Measurements from ENCODE around the gene RHOT2. TPM values are rescaled to one million over a fixed set of nuclear protein-coding genes. Genes with fewer than 3 reads are reported as not detected.

The RHOT2 gene
- total RNA-seq, 1 experiment from 2014 or later: 143 TPM

DNA sequence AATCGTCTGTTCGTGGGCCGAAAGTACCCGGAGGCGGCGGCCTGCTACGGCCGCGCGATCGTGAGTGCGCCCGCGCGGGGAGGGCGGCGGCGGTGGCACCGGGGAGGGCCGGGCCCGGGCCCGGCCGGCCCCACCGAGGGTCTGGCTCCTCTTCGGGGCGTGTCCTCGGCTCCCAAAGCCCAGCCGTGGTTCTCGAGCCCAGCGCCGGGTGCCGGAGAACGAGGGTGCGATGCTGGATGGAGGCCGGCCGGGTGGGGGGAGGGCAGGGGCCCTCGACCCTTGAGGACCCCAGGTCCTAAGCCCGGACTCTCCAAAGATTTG, 12.7 kb downstream of the RHOT2 start:
- H2AFZ ChIP-seq: no peak overlapping the region
- H3K9me2 ChIP-seq (ENCODE audit: insufficient read depth): no peaks in the 10 kb centered on the region
- H3K4me3 ChIP-seq: peak overlapping the region; percentile 71
- BruUV-seq (replicated peaks): no TSS peak
- H3K4me2 ChIP-seq: peak overlapping the region; percentile 86
- no peaks in the 10 kb centered on the region for H3K9me3 ChIP-seq (ENCODE audit: insufficient read depth, low read depth)
- H4K20me1 ChIP-seq (ENCODE audit: insufficient read depth): peaks cover 30% of the 10 kb centered on the region
- peaks cover 40% of the 10 kb centered on the region; the same call in 1 of the 2 replicates for H3F3A ChIP-seq (ENCODE audit: insufficient read depth, low read depth)
- no peak overlapping the region; the same call in 1 of the 2 replicates for H3K27ac ChIP-seq
- peaks cover 33% of the 10 kb centered on the region for H3K4me1 ChIP-seq (replicated peaks; ENCODE audit: insufficient read depth)
- H3K27me3 ChIP-seq (ENCODE audit: insufficient read depth, low read depth): no peaks in the 10 kb centered on the region
- POLR2A ChIA-PET (ENCODE audit: unreplicated experiment): interaction anchor here (1.1 kb wide), 2 partner anchors 32 to 108 kb away, joined by 3 to 5 read pairs; partner anchors contain the start of genes CHTF18 and WDR90
- peaks cover 33% of the 10 kb centered on the region for H3K79me2 ChIP-seq (ENCODE audit: low read depth)
- CTCF ChIA-PET: interaction anchor here (0.6 kb wide), 1 partner anchor 40 kb away, joined by 4 read pairs; no protein-coding TSS in a partner anchor
- TF ChIP-seq EZH2 (IDR thresholded peaks at IDR 0.05; ENCODE audit: low read depth): no peak
- no peaks in the 10 kb centered on the region; the same call in 1 of the 2 replicates for H3K36me3 ChIP-seq (ENCODE audit: low read depth)
- intact Hi-C loops (cut with micrococcal nuclease; ENCODE audit: unreplicated experiment): loop anchor here (5.0 kb wide), 1 partner anchor 153 kb away; the partner anchor contains the start of gene CAPN15
- DNase-seq: no peak

DNA sequence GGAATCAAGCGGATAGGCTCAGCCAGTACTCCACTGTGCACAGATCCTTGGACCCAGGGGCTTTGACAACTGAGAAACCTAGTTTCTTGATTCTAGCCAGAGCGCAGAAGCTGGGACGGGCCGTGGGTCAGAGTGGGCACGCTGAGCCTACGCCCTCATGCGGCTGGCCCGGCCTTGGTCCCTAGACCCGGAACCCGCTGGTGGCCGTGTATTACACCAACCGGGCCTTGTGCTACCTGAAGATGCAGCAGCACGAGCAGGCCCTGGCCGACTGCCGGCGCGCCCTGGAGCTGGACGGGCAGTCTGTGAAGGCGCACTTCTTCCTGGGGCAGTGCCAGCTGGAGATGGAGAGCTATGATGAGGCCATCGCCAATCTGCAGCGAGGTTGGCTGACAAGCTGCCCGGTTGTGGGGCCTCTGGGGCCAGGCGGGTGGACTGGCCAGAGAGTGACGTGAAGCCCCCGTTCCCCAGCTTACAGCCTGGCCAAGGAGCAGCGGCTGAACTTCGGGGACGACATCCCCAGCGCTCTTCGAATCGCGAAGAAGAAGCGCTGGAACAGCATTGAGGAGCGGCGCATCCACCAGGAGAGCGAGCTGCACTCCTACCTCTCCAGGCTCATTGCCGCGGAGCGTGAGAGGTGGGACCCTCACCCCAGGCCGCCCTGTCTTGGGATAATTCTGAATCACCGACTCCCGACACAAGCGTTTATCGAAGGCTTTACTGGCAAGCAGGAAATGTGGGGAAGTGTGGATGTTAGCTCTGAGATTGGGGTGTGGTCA, 13.2 kb downstream of the RHOT2 start:
- H3K4me3 ChIP-seq: peak overlapping the region; percentile 71
- no peak overlapping the region for H3K27ac ChIP-seq
- no peak for TF ChIP-seq EZH2 (IDR thresholded peaks at IDR 0.05; ENCODE audit: low read depth)
- TF ChIP-seq, protein P1, sequence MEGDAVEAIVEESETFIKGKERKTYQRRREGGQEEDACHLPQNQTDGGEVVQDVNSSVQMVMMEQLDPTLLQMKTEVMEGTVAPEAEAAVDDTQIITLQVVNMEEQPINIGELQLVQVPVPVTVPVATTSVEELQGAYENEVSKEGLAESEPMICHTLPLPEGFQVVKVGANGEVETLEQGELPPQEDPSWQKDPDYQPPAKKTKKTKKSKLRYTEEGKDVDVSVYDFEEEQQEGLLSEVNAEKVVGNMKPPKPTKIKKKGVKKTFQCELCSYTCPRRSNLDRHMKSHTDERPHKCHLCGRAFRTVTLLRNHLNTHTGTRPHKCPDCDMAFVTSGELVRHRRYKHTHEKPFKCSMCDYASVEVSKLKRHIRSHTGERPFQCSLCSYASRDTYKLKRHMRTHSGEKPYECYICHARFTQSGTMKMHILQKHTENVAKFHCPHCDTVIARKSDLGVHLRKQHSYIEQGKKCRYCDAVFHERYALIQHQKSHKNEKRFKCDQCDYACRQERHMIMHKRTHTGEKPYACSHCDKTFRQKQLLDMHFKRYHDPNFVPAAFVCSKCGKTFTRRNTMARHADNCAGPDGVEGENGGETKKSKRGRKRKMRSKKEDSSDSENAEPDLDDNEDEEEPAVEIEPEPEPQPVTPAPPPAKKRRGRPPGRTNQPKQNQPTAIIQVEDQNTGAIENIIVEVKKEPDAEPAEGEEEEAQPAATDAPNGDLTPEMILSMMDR (conservative IDR thresholded peaks at IDR 0.05): no peak; the same call in 1 of the 2 replicates
- DNase-seq: no peak
- peaks cover 30% of the 10 kb centered on the region for H4K20me1 ChIP-seq (ENCODE audit: insufficient read depth)
- H3K79me2 ChIP-seq (ENCODE audit: low read depth): peaks cover 33% of the 10 kb centered on the region
- intact Hi-C loops (cut with micrococcal nuclease; ENCODE audit: unreplicated experiment): loop anchor here (5.0 kb wide), 1 partner anchor 154 kb away; the partner anchor contains the start of gene CAPN15
- H2AFZ ChIP-seq: no peak overlapping the region
- peak overlapping the region; percentile 86 for H3K4me2 ChIP-seq
- H3K36me3 ChIP-seq (ENCODE audit: low read depth): no peaks in the 10 kb centered on the region; the same call in 1 of the 2 replicates
- peaks cover 33% of the 10 kb centered on the region for H3K4me1 ChIP-seq (replicated peaks; ENCODE audit: insufficient read depth)
- no peaks in the 10 kb centered on the region for H3K27me3 ChIP-seq (ENCODE audit: insufficient read depth, low read depth)
- TSS peak; percentile 48 for BruUV-seq (replicated peaks)
- ChIA-PET POLR2A (ENCODE audit: unreplicated experiment) (interaction anchor here (0.5 to 1.1 kb wide), 6 partner anchors 12 to 154 kb away, joined by 3 to 7 read pairs (median 5); partner anchors contain the start of genes CAPN15, CHTF18 and WDR90), CTCF (no interaction called here)
- no peaks in the 10 kb centered on the region for H3K9me3 ChIP-seq (ENCODE audit: insufficient read depth, low read depth)
- peaks cover 40% of the 10 kb centered on the region; the same call in 1 of the 2 replicates for H3F3A ChIP-seq (ENCODE audit: insufficient read depth, low read depth)
- H3K9me2 ChIP-seq (ENCODE audit: insufficient read depth): no peaks in the 10 kb centered on the region

DNA sequence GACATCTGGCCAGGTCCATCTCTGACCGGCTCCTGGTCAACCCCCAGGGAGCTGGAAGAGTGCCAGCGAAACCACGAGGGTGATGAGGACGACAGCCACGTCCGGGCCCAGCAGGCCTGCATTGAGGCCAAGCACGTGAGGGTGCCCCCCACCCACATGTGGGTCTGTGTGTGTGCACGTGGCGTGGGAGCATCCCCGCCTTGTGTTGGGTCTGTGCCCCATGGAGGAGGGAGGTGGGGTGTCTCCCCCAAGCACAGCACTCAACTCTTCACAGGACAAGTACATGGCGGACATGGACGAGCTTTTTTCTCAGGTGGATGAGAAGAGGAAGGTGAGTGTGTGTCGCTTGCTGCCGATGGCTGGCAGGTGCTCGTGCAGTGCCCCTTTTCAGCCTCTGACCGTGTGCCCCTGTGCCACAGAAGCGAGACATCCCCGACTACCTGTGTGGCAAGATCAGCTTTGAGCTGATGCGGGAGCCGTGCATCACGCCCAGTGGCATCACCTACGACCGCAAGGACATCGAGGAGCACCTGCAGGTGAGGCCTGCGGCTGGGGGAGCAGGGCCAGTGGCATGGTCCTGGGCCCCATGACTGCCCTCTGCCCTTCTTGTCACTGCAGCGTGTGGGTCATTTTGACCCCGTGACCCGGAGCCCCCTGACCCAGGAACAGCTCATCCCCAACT, 14.0 kb downstream of the RHOT2 start:
- Histone ChIP-seq H3F3A (ENCODE audit: insufficient read depth, low read depth) (peaks cover 40% of the 10 kb centered on the region; the same call in 1 of the 2 replicates), H3K36me3 (ENCODE audit: low read depth) (no peaks in the 10 kb centered on the region; the same call in 1 of the 2 replicates), H4K20me1 (ENCODE audit: insufficient read depth) (peaks cover 30% of the 10 kb centered on the region), H3K4me2 (peak overlapping the region; percentile 86), H3K9me2 (ENCODE audit: insufficient read depth) (no peaks in the 10 kb centered on the region), H3K4me3 (peak overlapping the region; percentile 71), H3K79me2 (ENCODE audit: low read depth) (peaks cover 33% of the 10 kb centered on the region), H3K9me3 (ENCODE audit: insufficient read depth, low read depth) (no peaks in the 10 kb centered on the region), H2AFZ (no peak overlapping the region), H3K27me3 (ENCODE audit: insufficient read depth, low read depth) (no peaks in the 10 kb centered on the region), H3K27ac (no peak overlapping the region), H3K4me1 (replicated peaks; ENCODE audit: insufficient read depth) (peaks cover 33% of the 10 kb centered on the region)
- POLR2A ChIA-PET (ENCODE audit: unreplicated experiment): interaction anchor here (0.6 to 0.7 kb wide), 4 partner anchors 92 to 113 kb away, joined by 3 to 7 read pairs (median 6); no protein-coding TSS in a partner anchor
- DNase-seq: no peak
- intact Hi-C loops (cut with micrococcal nuclease; ENCODE audit: unreplicated experiment): loop anchor here (5.0 kb wide), 1 partner anchor 155 kb away; the partner anchor contains the start of gene CAPN15
- CTCF ChIA-PET: interaction anchor here (0.6 kb wide), 1 partner anchor 33 kb away, joined by 3 read pairs; the partner anchor contains the start of gene METRN
- TSS peak; percentile 38 for BruUV-seq (replicated peaks)
- no peak for TF ChIP-seq EZH2 (IDR thresholded peaks at IDR 0.05; ENCODE audit: low read depth)
- TF ChIP-seq, protein P1 (conservative IDR thresholded peaks at IDR 0.05): no peak

Data from PC-9 (cell line).